Hepatocyte (in vitro differentiated cells): ENCODE measurements around the gene SLC19A1. TPM values are rescaled to one million over a fixed set of nuclear protein-coding genes. Genes with fewer than 3 reads are reported as not detected.

Experiments used
- DNase-seq: peaks from one replicate; pipeline ENCODE4 v3.0.0-alpha.2; 2016; ENCODE audit warnings: low spot score
- H2AFZ ChIP-seq: fragments of 200-600 bp; sonication (generic); 2 replicates; pipeline ENCODE4 v1.6.0; 2016; ENCODE audit warnings: antibody characterized with exemption, mild to moderate bottlenecking
- H3K27ac ChIP-seq: fragments of 200-600 bp; sonication (generic); 2 replicates; pipeline ENCODE4 v1.5.1; 2016; ENCODE audit warnings: mild to moderate bottlenecking
- H3K27me3 ChIP-seq: fragments of 200-600 bp; sonication (generic); 2 replicates; pipeline ENCODE4 v1.6.1; 2016
- H3K36me3 ChIP-seq: fragments of 200-600 bp; sonication (generic); replicated peaks from 2 replicates; pipeline ENCODE4 v1.5.1; 2016; ENCODE audit warnings: low read depth; ENCODE audit not compliant: insufficient read depth
- H3K4me1 ChIP-seq: fragments of 200-600 bp; sonication (generic); 2 replicates; pipeline ENCODE4 v1.5.1; 2016; ENCODE audit warnings: mild to moderate bottlenecking, moderate library complexity; ENCODE audit not compliant: insufficient read depth
- H3K4me2 ChIP-seq: fragments of 200-600 bp; sonication (generic); 2 replicates; pipeline ENCODE4 v1.6.0; 2016
- H3K4me3 ChIP-seq: fragments of 200-600 bp; sonication (generic); 2 replicates; pipeline ENCODE4 v1.5.1; 2016; ENCODE audit warnings: mild to moderate bottlenecking
- H3K79me2 ChIP-seq: fragments of 200-600 bp; sonication (generic); 2 replicates; pipeline ENCODE4 v1.6.0; 2017; ENCODE audit warnings: mild to moderate bottlenecking
- H3K9me2 ChIP-seq: fragments of 200-600 bp; sonication (generic); replicated peaks from 2 replicates; pipeline ENCODE4 v1.6.0; 2017; ENCODE audit warnings: mild to moderate bottlenecking; ENCODE audit not compliant: insufficient read depth
- H3K9me3 ChIP-seq: fragments of 200-600 bp; sonication (generic); 2 replicates; pipeline ENCODE4 v1.5.1; 2016; ENCODE audit warnings: low read depth, mild to moderate bottlenecking
- H4K20me1 ChIP-seq: fragments of 200-600 bp; sonication (generic); 2 replicates; pipeline ENCODE4 v1.6.0; 2016; ENCODE audit warnings: mild to moderate bottlenecking; ENCODE audit not compliant: insufficient read depth, poor library complexity, severe bottlenecking
- EZH2 ChIP-seq: fragments of 200-600 bp; sonication (generic); IDR thresholded peaks from 2 replicates; pipeline ENCODE4 v1.6.1; 2016; ENCODE audit warnings: antibody characterized with exemption, mild to moderate bottlenecking, borderline replicate concordance
- EZH2phosphoT487 ChIP-seq: fragments of 200-600 bp; sonication (generic); IDR thresholded peaks from one replicate; pipeline ENCODE4 v1.6.1; 2018; ENCODE audit warnings: antibody characterized with exemption, mild to moderate bottlenecking, low read depth, moderate library complexity; ENCODE audit not compliant: unreplicated experiment, severe bottlenecking
- WGBS: methylation state at CpG from one replicate; pipeline ENCODE4 v1.1.6; 2016; ENCODE audit warnings: low lambda C conversion rate; ENCODE audit errors: missing lambda C conversion rate; 5-methylcytosine and 5-hydroxymethylcytosine counted together
- polyA plus RNA-seq: library from polyadenylated mRNA; unstranded; fragments of >200 nt; fragmentation: Nextera tagmentation; extraction: Ambion mirVana; gene quantifications from 2 replicates; pipeline ENCODE4 v1.2.1, GENCODE V29; 2016
- total RNA-seq: library from RNA; depleted of rRNA; stranded (reverse); fragments of >200 nt; gene quantifications from 2 replicates; pipeline ENCODE4 v1.2.3, GENCODE V29; 2014
- TF ChIP-seq, protein P1 (sequence below): fragments of 200-600 bp; sonication (generic); IDR thresholded peaks from 2 replicates; pipeline ENCODE4 v1.5.1; 2016; ENCODE audit warnings: antibody characterized with exemption, mild to moderate bottlenecking; ENCODE audit not compliant: poor library complexity

SLC19A1 gene
- total and polyA plus RNA-seq, 2 experiments from 2014 or later: 7.7 to 24.8 TPM

DNA sequence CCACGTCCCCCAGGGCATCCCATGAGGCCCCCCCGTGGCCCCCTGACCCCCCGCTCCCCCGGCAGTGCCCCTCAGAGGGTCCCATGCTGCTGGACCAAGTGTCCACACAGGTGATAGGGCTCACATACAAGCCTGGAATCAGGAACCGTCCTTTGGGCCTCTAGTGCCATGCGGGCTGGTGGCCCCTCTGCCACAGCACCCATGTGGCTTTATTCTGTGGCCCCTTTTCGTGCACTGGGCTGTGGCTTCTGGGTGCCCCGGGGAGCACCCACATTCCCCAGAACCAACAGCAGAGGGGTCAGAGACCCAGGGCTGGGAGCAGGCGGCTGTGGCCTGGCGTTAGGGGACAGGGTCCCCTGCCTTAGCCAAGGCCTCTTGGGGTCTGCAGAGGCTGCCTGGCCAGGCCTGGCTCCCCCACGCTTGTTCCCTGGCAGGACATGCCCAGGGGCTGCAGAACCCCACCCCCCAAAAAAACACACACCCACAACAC, 31.7 kb downstream of the SLC19A1 start:
- Histone ChIP-seq H2AFZ (no peak overlapping the region), H3K4me1 (no peaks in the 10 kb centered on the region), H3K9me2 (no peaks in the 10 kb centered on the region), H4K20me1 (no peaks in the 10 kb centered on the region), H3K9me3 (no peaks in the 10 kb centered on the region), H3K36me3 (no peaks in the 10 kb centered on the region), H3K4me3 (no peak overlapping the region), H3K4me2 (no peak overlapping the region), H3K79me2 (no peaks in the 10 kb centered on the region), H3K27ac (no peak overlapping the region), H3K27me3 (no peaks in the 10 kb centered on the region)
- WGBS: 98% methylated on average over 4 of the region's 11 CpGs
- no peak for TF ChIP-seq EZH2phosphoT487
- no peak for TF ChIP-seq EZH2
- TF ChIP-seq, protein P1, sequence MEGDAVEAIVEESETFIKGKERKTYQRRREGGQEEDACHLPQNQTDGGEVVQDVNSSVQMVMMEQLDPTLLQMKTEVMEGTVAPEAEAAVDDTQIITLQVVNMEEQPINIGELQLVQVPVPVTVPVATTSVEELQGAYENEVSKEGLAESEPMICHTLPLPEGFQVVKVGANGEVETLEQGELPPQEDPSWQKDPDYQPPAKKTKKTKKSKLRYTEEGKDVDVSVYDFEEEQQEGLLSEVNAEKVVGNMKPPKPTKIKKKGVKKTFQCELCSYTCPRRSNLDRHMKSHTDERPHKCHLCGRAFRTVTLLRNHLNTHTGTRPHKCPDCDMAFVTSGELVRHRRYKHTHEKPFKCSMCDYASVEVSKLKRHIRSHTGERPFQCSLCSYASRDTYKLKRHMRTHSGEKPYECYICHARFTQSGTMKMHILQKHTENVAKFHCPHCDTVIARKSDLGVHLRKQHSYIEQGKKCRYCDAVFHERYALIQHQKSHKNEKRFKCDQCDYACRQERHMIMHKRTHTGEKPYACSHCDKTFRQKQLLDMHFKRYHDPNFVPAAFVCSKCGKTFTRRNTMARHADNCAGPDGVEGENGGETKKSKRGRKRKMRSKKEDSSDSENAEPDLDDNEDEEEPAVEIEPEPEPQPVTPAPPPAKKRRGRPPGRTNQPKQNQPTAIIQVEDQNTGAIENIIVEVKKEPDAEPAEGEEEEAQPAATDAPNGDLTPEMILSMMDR: no peak
- no peak for DNase-seq

DNA sequence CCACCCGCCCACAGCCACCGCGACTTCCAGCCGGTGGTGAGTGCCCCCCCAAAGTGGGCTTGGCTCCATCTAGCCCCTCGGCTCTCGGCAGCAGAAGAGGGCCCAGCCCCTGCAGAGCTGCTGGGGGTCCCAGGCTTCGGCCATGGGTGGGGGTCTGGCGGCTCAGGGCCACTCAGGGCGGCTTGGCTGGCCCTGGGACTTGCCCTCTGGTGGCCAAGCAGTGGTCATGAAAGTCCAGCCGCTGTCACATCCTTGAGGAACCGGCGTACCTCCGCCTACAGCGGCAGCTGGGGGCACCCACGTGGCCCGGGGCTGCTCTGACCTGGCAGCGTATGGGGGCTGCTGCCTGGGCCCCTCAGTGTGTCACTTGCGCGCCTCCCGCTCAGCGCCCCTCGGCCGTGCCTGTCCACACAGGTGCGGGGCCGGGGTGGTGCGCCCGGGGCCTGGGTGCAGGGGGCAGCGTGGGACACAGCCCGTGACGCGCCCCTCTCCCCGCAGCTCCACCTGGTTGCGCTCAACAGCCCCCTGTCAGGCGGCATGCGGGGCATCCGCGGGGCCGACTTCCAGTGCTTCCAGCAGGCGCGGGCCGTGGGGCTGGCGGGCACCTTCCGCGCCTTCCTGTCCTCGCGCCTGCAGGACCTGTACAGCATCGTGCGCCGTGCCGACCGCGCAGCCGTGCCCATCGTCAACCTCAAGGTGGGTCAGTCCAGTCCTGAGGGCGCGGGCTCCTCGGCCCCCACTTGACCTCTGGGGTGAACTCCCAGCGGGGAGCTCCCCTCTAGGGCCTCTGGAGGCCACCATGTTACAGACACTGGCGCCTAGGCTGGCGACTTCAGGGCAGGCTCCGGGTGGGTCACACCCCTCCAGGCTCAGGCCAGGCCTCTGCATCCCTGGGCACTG, 32.4 kb downstream of the SLC19A1 start:
- TF ChIP-seq, protein P1: no peak
- TF ChIP-seq EZH2phosphoT487: no peak
- TF ChIP-seq EZH2: no peak
- 98% methylated on average over 40 of the region's 61 CpGs for WGBS
- Histone ChIP-seq H3K27me3 (no peaks in the 10 kb centered on the region), H3K4me3 (no peak overlapping the region), H3K36me3 (no peaks in the 10 kb centered on the region), H4K20me1 (no peaks in the 10 kb centered on the region), H2AFZ (no peak overlapping the region), H3K4me2 (no peak overlapping the region), H3K4me1 (no peaks in the 10 kb centered on the region), H3K27ac (no peak overlapping the region), H3K9me3 (no peaks in the 10 kb centered on the region), H3K9me2 (no peaks in the 10 kb centered on the region), H3K79me2 (no peaks in the 10 kb centered on the region)
- no peak for DNase-seq

DNA sequence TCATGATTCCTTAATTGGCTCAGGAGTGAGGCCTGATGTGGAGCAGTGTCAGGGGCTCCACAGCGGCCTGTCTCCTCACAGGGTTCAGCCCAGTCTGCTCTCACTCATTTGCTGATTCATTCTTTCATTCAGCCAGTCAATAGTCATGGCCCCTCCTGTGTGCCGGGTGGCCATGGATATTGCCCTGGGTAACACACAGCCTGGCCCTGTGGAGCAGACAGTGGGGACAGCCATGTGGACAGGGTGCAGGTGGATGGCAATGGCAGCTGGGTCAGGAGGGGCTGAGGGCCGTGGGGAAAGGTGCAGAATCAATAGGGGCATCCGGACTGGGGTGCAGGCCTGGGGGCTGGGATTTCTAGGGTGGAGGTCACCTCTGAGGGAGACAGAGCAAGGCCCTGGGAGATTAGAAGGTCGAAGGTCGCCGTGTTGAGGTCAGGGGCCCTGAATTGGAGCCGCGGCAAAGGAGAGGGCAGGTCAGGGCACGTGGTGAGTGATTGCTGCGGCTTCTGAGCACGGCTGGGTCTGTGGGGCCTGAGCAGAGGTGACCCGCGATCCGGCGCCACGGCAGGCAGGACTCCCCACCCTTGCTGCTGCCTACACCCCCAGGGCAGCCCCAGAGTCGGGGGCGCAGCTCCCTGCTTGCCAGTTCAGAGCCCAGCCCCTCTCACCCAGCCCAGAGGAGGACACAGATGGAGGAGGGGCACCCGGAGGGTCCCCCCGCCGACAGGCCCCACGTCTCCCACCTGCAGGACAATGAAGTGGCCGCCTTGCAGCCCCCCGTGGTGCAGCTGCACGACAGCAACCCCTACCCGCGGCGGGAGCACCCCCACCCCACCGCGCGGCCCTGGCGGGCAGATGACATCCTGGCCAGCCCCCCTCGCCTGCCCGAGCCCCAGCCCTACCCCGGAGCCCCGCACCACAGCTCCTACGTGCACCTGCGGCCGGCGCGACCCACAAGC, 33.4 kb downstream of the SLC19A1 start:
- Histone ChIP-seq H3K4me2 (no peak overlapping the region), H4K20me1 (no peaks in the 10 kb centered on the region), H3K9me2 (no peaks in the 10 kb centered on the region), H3K36me3 (no peaks in the 10 kb centered on the region), H3K9me3 (no peaks in the 10 kb centered on the region), H3K79me2 (no peaks in the 10 kb centered on the region), H3K27me3 (no peaks in the 10 kb centered on the region), H3K4me1 (no peaks in the 10 kb centered on the region), H2AFZ (no peak overlapping the region), H3K4me3 (no peak overlapping the region), H3K27ac (no peak overlapping the region)
- TF ChIP-seq EZH2 (no peak), EZH2phosphoT487 (no peak)
- TF ChIP-seq, protein P1: no peak
- no peak for DNase-seq
- WGBS: 84% methylated on average over 16 of the region's 42 CpGs
